Smooth muscle cell (in vitro differentiated cells): ENCODE measurements around the gene MVK. TPM values are rescaled to one million over a fixed set of nuclear protein-coding genes. Genes with fewer than 3 reads are reported as not detected.

Experiments
- DNase-seq: peaks from one replicate; lab custom pipeline; 2025; ENCODE audit not compliant: unreplicated experiment; lab: John Stamatoyannopoulos, UW
- H2AFZ ChIP-seq: fragments of 200-600 bp; sonication (generic); 2 replicates; pipeline ENCODE4 v1.6.0; 2016; ENCODE audit warnings: antibody characterized with exemption, low read depth, mild to moderate bottlenecking
- H3F3A ChIP-seq: fragments of 200-600 bp; sonication (generic); 2 replicates; pipeline ENCODE4 v1.6.0; 2017; ENCODE audit warnings: antibody characterized with exemption, low read depth
- H3K27ac ChIP-seq: fragments of 200-600 bp; sonication (generic); 2 replicates; pipeline ENCODE4 v1.5.1; 2016; ENCODE audit warnings: low read depth, mild to moderate bottlenecking
- H3K27me3 ChIP-seq: fragments of 200-600 bp; sonication (generic); 2 replicates; pipeline ENCODE4 v1.6.1; 2016; ENCODE audit warnings: low read depth, mild to moderate bottlenecking
- H3K36me3 ChIP-seq: fragments of 200-600 bp; sonication (generic); 2 replicates; pipeline ENCODE4 v1.5.1; 2016; ENCODE audit warnings: low read depth
- H3K4me1 ChIP-seq: fragments of 200-600 bp; sonication (generic); 2 replicates; pipeline ENCODE4 v1.5.1; 2016; ENCODE audit warnings: low read depth
- H3K4me2 ChIP-seq: fragments of 200-600 bp; sonication (generic); 2 replicates; pipeline ENCODE4 v1.6.0; 2016; ENCODE audit warnings: mild to moderate bottlenecking
- H3K4me3 ChIP-seq: fragments of 200-600 bp; sonication (generic); 2 replicates; pipeline ENCODE4 v1.5.1; 2016; ENCODE audit warnings: mild to moderate bottlenecking
- H3K79me2 ChIP-seq: fragments of 200-600 bp; sonication (generic); 2 replicates; pipeline ENCODE4 v1.6.0; 2016; ENCODE audit warnings: low read depth, mild to moderate bottlenecking
- H3K9ac ChIP-seq: fragments of 200-600 bp; sonication (generic); 2 replicates; pipeline ENCODE4 v1.6.0; 2016; ENCODE audit warnings: low read depth
- H3K9me3 ChIP-seq: fragments of 200-600 bp; sonication (generic); replicated peaks from 2 replicates; pipeline ENCODE4 v1.5.1; 2016; ENCODE audit warnings: low read depth
- H4K20me1 ChIP-seq: fragments of 200-600 bp; sonication (generic); 2 replicates; pipeline ENCODE4 v1.6.0; 2016; ENCODE audit warnings: low read depth
- WGBS: methylation state at CpG from one replicate; pipeline ENCODE4 v1.1.7; 2016; ENCODE audit warnings: low lambda C conversion rate; 5-methylcytosine and 5-hydroxymethylcytosine counted together
- polyA plus RNA-seq: library from polyadenylated mRNA; unstranded; fragments of >200 nt; fragmentation: Nextera tagmentation; extraction: Ambion mirVana; gene quantifications from 2 replicates; pipeline ENCODE4 v1.2.1, GENCODE V29; 2016
- total RNA-seq: library from RNA; depleted of rRNA; stranded (reverse); fragments of >200 nt; gene quantifications from 2 replicates; pipeline ENCODE4 v1.2.3, GENCODE V29; 2014
- TF ChIP-seq, protein P1 (sequence below): fragments of 200-600 bp; sonication (generic); IDR thresholded peaks from 2 replicates; pipeline ENCODE4 v1.5.1; 2017; ENCODE audit warnings: borderline replicate concordance, mild to moderate bottlenecking, antibody characterized with exemption; ENCODE audit not compliant: insufficient read depth, poor library complexity, severe bottlenecking

MVK gene
- total and polyA plus RNA-seq, 2 experiments from 2014 or later = 16.3 to 21.1 TPM

- H3K4me1 ChIP-seq = peaks cover 10% of the 10 kb centered on the region
- peaks cover 5% of the 10 kb centered on the region for H3K27me3 ChIP-seq
- 90% methylated on average over 8 of the region's 8 CpGs for WGBS
- H3K4me3 ChIP-seq = no peak overlapping the region
- H3F3A ChIP-seq = no peaks in the 10 kb centered on the region
- no peak for DNase-seq
- no peaks in the 10 kb centered on the region for H3K36me3 ChIP-seq
- no peak overlapping the region for H3K9ac ChIP-seq
- H3K79me2 ChIP-seq = no peaks in the 10 kb centered on the region
- H4K20me1 ChIP-seq = no peaks in the 10 kb centered on the region
- TF ChIP-seq, protein P1, sequence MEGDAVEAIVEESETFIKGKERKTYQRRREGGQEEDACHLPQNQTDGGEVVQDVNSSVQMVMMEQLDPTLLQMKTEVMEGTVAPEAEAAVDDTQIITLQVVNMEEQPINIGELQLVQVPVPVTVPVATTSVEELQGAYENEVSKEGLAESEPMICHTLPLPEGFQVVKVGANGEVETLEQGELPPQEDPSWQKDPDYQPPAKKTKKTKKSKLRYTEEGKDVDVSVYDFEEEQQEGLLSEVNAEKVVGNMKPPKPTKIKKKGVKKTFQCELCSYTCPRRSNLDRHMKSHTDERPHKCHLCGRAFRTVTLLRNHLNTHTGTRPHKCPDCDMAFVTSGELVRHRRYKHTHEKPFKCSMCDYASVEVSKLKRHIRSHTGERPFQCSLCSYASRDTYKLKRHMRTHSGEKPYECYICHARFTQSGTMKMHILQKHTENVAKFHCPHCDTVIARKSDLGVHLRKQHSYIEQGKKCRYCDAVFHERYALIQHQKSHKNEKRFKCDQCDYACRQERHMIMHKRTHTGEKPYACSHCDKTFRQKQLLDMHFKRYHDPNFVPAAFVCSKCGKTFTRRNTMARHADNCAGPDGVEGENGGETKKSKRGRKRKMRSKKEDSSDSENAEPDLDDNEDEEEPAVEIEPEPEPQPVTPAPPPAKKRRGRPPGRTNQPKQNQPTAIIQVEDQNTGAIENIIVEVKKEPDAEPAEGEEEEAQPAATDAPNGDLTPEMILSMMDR = no peak
- no peak overlapping the region for H3K4me2 ChIP-seq
- no peak overlapping the region for H2AFZ ChIP-seq
- no peaks in the 10 kb centered on the region for H3K9me3 ChIP-seq
- H3K27ac ChIP-seq = no peak overlapping the region
Measured at GRCh38 chr12:109624467-109624866, 50.9 kb downstream of the MVK start.

DNA sequence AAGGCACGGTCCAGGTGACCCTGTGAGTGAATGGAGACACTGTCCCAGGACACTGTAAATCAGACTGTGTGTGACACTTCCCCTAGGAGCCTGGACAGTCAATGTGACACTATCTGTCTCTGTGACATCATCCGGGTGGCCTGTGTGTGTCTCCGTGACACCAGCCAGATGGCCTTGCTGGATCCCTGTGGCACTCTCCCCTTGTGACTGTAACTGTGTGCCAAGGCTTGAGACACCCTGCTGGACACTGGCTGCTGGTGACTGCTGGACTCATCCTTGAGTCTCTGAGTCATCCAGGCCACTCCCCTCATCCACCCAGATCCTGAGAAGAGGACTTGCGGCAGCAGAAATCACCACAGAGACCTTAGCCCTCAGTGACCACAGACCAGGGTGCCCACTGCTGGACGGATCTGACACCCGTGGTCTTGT, 51.6 kb downstream of the MVK start:
- no peak overlapping the region for H3K4me3 ChIP-seq
- H3K36me3 ChIP-seq = no peaks in the 10 kb centered on the region
- H3K9me3 ChIP-seq = no peaks in the 10 kb centered on the region
- H4K20me1 ChIP-seq = no peaks in the 10 kb centered on the region
- DNase-seq = no peak
- H3K9ac ChIP-seq = no peak overlapping the region
- no peaks in the 10 kb centered on the region for H3K79me2 ChIP-seq
- 55% methylated on average over 6 of the region's 6 CpGs for WGBS
- peaks cover 5% of the 10 kb centered on the region for H3K27me3 ChIP-seq
- TF ChIP-seq, protein P1 = peak; percentile 10
- H3K27ac ChIP-seq = no peak overlapping the region
- no peak overlapping the region for H2AFZ ChIP-seq
- peaks cover 10% of the 10 kb centered on the region for H3K4me1 ChIP-seq
- no peaks in the 10 kb centered on the region for H3F3A ChIP-seq
- H3K4me2 ChIP-seq = no peak overlapping the region

DNA sequence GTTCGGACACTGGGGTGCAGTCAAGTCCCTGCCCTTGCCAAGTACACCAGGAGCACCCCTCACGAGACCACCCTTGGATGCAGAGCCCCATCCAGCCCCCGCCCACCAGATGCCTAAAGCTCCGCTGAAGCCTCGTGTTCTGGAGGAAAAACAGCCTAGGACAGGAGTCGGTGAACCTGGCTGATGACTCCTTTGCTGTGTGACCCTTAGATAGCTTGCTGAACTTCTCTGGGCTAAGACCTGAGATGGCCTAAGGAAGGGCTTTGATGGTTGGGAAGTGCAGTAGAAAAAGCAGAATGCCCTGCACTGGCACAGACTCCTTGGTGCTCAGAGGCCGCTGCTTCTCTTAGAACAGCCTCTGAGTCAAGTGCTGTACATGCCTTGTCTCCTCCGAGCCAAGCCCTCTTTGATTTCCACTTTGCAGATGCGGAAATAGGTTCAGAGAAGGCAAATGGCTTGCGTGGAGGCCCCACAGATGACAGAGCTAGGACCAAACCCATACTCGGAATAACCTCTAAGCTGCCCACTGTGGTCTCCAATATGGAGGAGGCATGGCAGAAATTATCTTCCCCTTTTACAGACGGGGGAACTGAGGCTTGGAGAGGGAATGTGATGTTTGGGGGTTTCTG, 52.3 kb downstream of the MVK start:
- Histone ChIP-seq H3K4me3 (no peak overlapping the region), H3K9ac (no peak overlapping the region), H3K9me3 (no peaks in the 10 kb centered on the region), H3K27me3 (peaks cover 5% of the 10 kb centered on the region), H2AFZ (no peak overlapping the region), H3K79me2 (no peaks in the 10 kb centered on the region), H3K4me1 (peaks cover 10% of the 10 kb centered on the region), H3F3A (no peaks in the 10 kb centered on the region), H3K36me3 (no peaks in the 10 kb centered on the region), H3K27ac (no peak overlapping the region), H3K4me2 (no peak overlapping the region), H4K20me1 (no peaks in the 10 kb centered on the region)
- TF ChIP-seq, protein P1 = no peak
- WGBS = 86% methylated on average over 12 of the region's 12 CpGs
- DNase-seq = no peak

GRCh38 chr12:109626378-109627115, 53.0 kb downstream of the MVK start:
- H3K4me1 ChIP-seq = peaks cover 10% of the 10 kb centered on the region
- H3K9me3 ChIP-seq = no peaks in the 10 kb centered on the region
- H3K9ac ChIP-seq = no peak overlapping the region
- no peak overlapping the region for H2AFZ ChIP-seq
- H3K4me3 ChIP-seq = no peak overlapping the region
- TF ChIP-seq, protein P1 = no peak
- no peak for DNase-seq
- no peak overlapping the region for H3K27ac ChIP-seq
- H3K27me3 ChIP-seq = peaks cover 5% of the 10 kb centered on the region
- no peaks in the 10 kb centered on the region for H3K36me3 ChIP-seq
- no peaks in the 10 kb centered on the region for H4K20me1 ChIP-seq
- H3K79me2 ChIP-seq = no peaks in the 10 kb centered on the region
- no peak overlapping the region for H3K4me2 ChIP-seq
- 88% methylated on average over 7 of the region's 7 CpGs for WGBS
- no peaks in the 10 kb centered on the region for H3F3A ChIP-seq
